GM19043 (cell line): ENCODE results near the gene TEX13A.
"Not testable (repeated sequence)": the region's sequence is repeated elsewhere in the genome, so short reads cannot be mapped to it uniquely, and the experiment has no call there.

Experiments
- ATAC-seq: cut with Tn5 transposase; IDR thresholded peaks from one replicate; pipeline ENCODE4 v1.9.1; 2021; ENCODE audit warnings: low read depth; ENCODE audit not compliant: unreplicated experiment

TEX13A gene

GRCh38 chrX:105220636-105221035, at the start of gene TEX13A:
Gene TEX13A, minus strand, starts transcription at chrX:105220694. Its CDS starts 297 bp downstream, at chrX:105220397.
- no peak for ATAC-seq

- no peak for ATAC-seq
Measured at GRCh38 chrX:105269386-105269785, 48.9 kb upstream of the TEX13A start.

- ATAC-seq: no peak
Measured at GRCh38 chrX:105267167-105267566, 46.7 kb upstream of the TEX13A start.

GRCh38 chrX:105266456-105266855, 46.0 kb upstream of the TEX13A start:
- no peak for ATAC-seq

- ATAC-seq: no peak
Measured at GRCh38 chrX:105265093-105265492, 44.6 kb upstream of the TEX13A start.

- ATAC-seq: no peak
Measured at GRCh38 chrX:105263801-105264200, 43.3 kb upstream of the TEX13A start.

GRCh38 chrX:105263171-105263570, 42.7 kb upstream of the TEX13A start:
- ATAC-seq: no peak

GRCh38 chrX:105260291-105261043, 40.0 kb upstream of the TEX13A start:
- no peak for ATAC-seq

- ATAC-seq: no peak
Measured at GRCh38 chrX:105241056-105241455, 20.6 kb upstream of the TEX13A start.

- not testable (repeated sequence) for ATAC-seq
Measured at GRCh38 chrX:105237407-105237806, 16.9 kb upstream of the TEX13A start.

GRCh38 chrX:105229146-105229545, 8.7 kb upstream of the TEX13A start:
- ATAC-seq: no peak

GRCh38 chrX:105228602-105229001, 8.1 kb upstream of the TEX13A start:
- no peak for ATAC-seq

GRCh38 chrX:105226499-105226898, 6.0 kb upstream of the TEX13A start:
- no peak for ATAC-seq

- no peak for ATAC-seq
Measured at GRCh38 chrX:105221374-105221773, 880 bp upstream of the TEX13A start.

GRCh38 chrX:105219454-105220401, 766 bp downstream of the TEX13A start:
- no peak for ATAC-seq

GRCh38 chrX:105211066-105211575, 9.4 kb downstream of the TEX13A start:
- ATAC-seq: no peak

- ATAC-seq: no peak
Measured at GRCh38 chrX:105210258-105210657, 10.2 kb downstream of the TEX13A start.

GRCh38 chrX:105209406-105209805, 11.1 kb downstream of the TEX13A start:
- ATAC-seq: no peak

GRCh38 chrX:105191878-105192277, 28.6 kb downstream of the TEX13A start:
- ATAC-seq: no peak

GRCh38 chrX:105190252-105190853, 30.1 kb downstream of the TEX13A start:
- no peak for ATAC-seq

GRCh38 chrX:105189093-105189492, 31.4 kb downstream of the TEX13A start:
- ATAC-seq: no peak
